ENCODE measurements around the gene MAPK13.

DNA sequence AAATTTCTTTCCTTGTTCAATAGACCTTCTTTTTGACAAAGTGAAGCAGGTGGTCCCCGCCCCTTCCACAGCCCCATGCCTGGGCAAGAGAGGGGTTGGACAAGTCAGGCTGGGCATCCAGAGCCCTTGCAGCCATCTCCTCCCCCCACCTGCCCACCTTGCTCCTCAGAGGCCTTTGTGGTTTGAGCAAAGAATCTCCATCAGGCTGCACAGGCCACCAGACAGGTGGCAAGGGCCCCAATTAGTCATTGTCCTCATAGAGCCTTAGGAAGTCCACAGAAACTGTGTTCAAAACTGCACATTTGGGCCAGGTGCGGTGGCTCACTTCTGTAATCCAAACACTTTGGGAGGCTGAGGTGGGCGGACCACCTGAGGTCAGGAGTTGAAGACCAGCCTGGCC lies 1.5 kb upstream of the MAPK13 start:
- TF ChIP-seq, protein P1, sequence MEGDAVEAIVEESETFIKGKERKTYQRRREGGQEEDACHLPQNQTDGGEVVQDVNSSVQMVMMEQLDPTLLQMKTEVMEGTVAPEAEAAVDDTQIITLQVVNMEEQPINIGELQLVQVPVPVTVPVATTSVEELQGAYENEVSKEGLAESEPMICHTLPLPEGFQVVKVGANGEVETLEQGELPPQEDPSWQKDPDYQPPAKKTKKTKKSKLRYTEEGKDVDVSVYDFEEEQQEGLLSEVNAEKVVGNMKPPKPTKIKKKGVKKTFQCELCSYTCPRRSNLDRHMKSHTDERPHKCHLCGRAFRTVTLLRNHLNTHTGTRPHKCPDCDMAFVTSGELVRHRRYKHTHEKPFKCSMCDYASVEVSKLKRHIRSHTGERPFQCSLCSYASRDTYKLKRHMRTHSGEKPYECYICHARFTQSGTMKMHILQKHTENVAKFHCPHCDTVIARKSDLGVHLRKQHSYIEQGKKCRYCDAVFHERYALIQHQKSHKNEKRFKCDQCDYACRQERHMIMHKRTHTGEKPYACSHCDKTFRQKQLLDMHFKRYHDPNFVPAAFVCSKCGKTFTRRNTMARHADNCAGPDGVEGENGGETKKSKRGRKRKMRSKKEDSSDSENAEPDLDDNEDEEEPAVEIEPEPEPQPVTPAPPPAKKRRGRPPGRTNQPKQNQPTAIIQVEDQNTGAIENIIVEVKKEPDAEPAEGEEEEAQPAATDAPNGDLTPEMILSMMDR (IDR thresholded peaks at IDR 0.05): no peak
- TF ChIP-seq POLR2A (IDR thresholded peaks at IDR 0.05): no peak

Measured in uterus (tissue), 2 donors.